RPMI7951 (cell line): ENCODE measurements around the gene TESK1. TPM values are rescaled to one million over a fixed set of nuclear protein-coding genes. Genes with fewer than 3 reads are reported as not detected.

Experiments used
- DNase-seq: peaks from one replicate; pipeline ENCODE4 v3.0.0-alpha.2; 2012; ENCODE audit warnings: low read depth
- total RNA-seq: library from RNA; depleted of rRNA; stranded (reverse); fragments of >200 nt; shearing (Covaris generic); gene quantifications from 2 replicates; pipeline ENCODE4 v1.2.3, GENCODE V29; 2014; rRNA removed

Gene TESK1
- total RNA-seq, 1 experiment from 2014 or later, result 5.5 TPM

- peak; percentile 82 for DNase-seq
These were observed 41.6 kb downstream of the TESK1 start for GRCh38 chr9:35646533-35647265.

- DNase-seq, result no peak
These were observed 44.6 kb downstream of the TESK1 start for GRCh38 chr9:35649431-35650340.

- no peak for DNase-seq
These were observed 45.5 kb downstream of the TESK1 start, which contains the start of gene SIT1 for GRCh38 chr9:35650341-35651158. Gene SIT1, minus strand, starts transcription at chr9:35650931. Its CDS starts 78 bp downstream, at chr9:35650853.

- DNase-seq, result no peak
These were observed 47.1 kb downstream of the TESK1 start for GRCh38 chr9:35651956-35652828.

GRCh38 chr9:35652829-35653209, 47.8 kb downstream of the TESK1 start:
- no peak for DNase-seq

- DNase-seq, result no peak
These were observed 48.5 kb downstream of the TESK1 start for GRCh38 chr9:35653611-35654010.

GRCh38 chr9:35656348-35656747, 51.3 kb downstream of the TESK1 start:
- peak; percentile 47 for DNase-seq

- DNase-seq, result peak; percentile 55
These were observed 51.9 kb downstream of the TESK1 start for GRCh38 chr9:35656831-35657545.

GRCh38 chr9:35657546-35658136, 52.6 kb downstream of the TESK1 start, which contains the start of gene RMRP:
Gene RMRP, minus strand, starts transcription at chr9:35658019.
- DNase-seq, result peak; percentile 99

- DNase-seq, result peak; percentile 83
These were observed 53.3 kb downstream of the TESK1 start, which contains the start of gene CCDC107 for GRCh38 chr9:35658137-35658967. Gene CCDC107, plus strand, starts transcription at chr9:35658292. Its CDS starts 88 bp downstream, at chr9:35658380.

GRCh38 chr9:35658968-35659220, 53.8 kb downstream of the TESK1 start:
- no peak for DNase-seq

- DNase-seq, result peak; percentile 91
These were observed 54.3 kb downstream of the TESK1 start for GRCh38 chr9:35659340-35659739.

Other genes starting within 250 kb of the TESK1 start
- 6.4 and 7.6 TPM in 2 replicates for gene RUSC2, start 115.2 kb upstream of the TESK1 start, total RNA-seq
- 0.10 and 0.12 TPM in 2 replicates for gene CD72, start 13.2 kb downstream of the TESK1 start, total RNA-seq
- not detected in 2 replicates for gene SIT1, start 45.7 kb downstream of the TESK1 start, total RNA-seq
- gene RMRP, start 52.8 kb downstream of the TESK1 start, total RNA-seq, result 19,023 and 39,221 TPM in 2 replicates
- 18.1 and 32.5 TPM in 2 replicates for gene CCDC107, start 53.0 kb downstream of the TESK1 start, total RNA-seq
- gene ARHGEF39, start 59.9 kb downstream of the TESK1 start, total RNA-seq, result 7.6 and 14.2 TPM in 2 replicates
- 73.8 and 82.4 TPM in 2 replicates for gene CA9, start 68.7 kb downstream of the TESK1 start, total RNA-seq
- 146 and 206 TPM in 2 replicates for gene TPM2, start 84.7 kb downstream of the TESK1 start, total RNA-seq
- gene TLN1, start 126.9 kb downstream of the TESK1 start, total RNA-seq, result 117 and 137 TPM in 2 replicates
- 68.4 and 83.2 TPM in 2 replicates for gene CREB3, start 127.4 kb downstream of the TESK1 start, total RNA-seq
- 13.1 and 13.2 TPM in 2 replicates for gene GBA2, start 144.0 kb downstream of the TESK1 start, total RNA-seq
- 9.4 and 10.3 TPM in 2 replicates for gene RGP1, start 144.0 kb downstream of the TESK1 start, total RNA-seq
- gene MSMP, start 149.0 kb downstream of the TESK1 start, total RNA-seq, result not detected in 2 replicates
- gene NPR2, start 186.3 kb downstream of the TESK1 start, total RNA-seq, result 13.3 and 14.7 TPM in 2 replicates
- 1.7 and 1.8 TPM in 2 replicates for gene SPAG8, start 207.0 kb downstream of the TESK1 start, total RNA-seq
- gene HINT2, start 209.8 kb downstream of the TESK1 start, total RNA-seq, result 57.7 and 63.2 TPM in 2 replicates
- gene FAM221B, start 223.5 kb downstream of the TESK1 start, total RNA-seq, result not detected in 2 replicates
- gene TMEM8B, start 224.0 kb downstream of the TESK1 start, total RNA-seq, result 1.4 and 1.9 TPM in 2 replicates